HG02970 (cell line): Measurements from ENCODE around the gene SRSF9.
"Not testable (repeated sequence)": the region's sequence is repeated elsewhere in the genome, so short reads cannot be mapped to it uniquely, and the experiment has no call there.

ENCODE experiments used
- ATAC-seq: cut with Tn5 transposase; IDR thresholded peaks from one replicate; pipeline ENCODE4 v1.9.1; 2021; ENCODE audit warnings: mild to moderate bottlenecking, moderate library complexity, moderate number of reproducible peaks; ENCODE audit not compliant: unreplicated experiment, low FRiP score

The SRSF9 gene

GRCh38 chr12:120455302-120455701, 14.2 kb downstream of the SRSF9 start:
- ATAC-seq: no peak

GRCh38 chr12:120453977-120454376, 15.6 kb downstream of the SRSF9 start:
- no peak for ATAC-seq

GRCh38 chr12:120453060-120453750, 16.3 kb downstream of the SRSF9 start:
- no peak for ATAC-seq

- not testable (repeated sequence) for ATAC-seq
Observed at GRCh38 chr12:120452524-120452923, 17.0 kb downstream of the SRSF9 start.

- ATAC-seq: no peak
Observed at GRCh38 chr12:120447992-120448391, 21.6 kb downstream of the SRSF9 start.

- ATAC-seq: not testable (repeated sequence)
Observed at GRCh38 chr12:120446844-120447178, 22.7 kb downstream of the SRSF9 start.

- peak; percentile 92 for ATAC-seq
Observed at GRCh38 chr12:120445911-120446843, 23.4 kb downstream of the SRSF9 start, which contains the start of the genes GATC and TRIAP1. Gene GATC, plus strand, starts transcription at chr12:120446444. Its CDS starts 37 bp downstream, at chr12:120446481. Gene TRIAP1, minus strand, starts transcription at chr12:120446384. Its CDS starts 12 bp downstream, at chr12:120446372.

GRCh38 chr12:120444676-120445075, 24.9 kb downstream of the SRSF9 start:
- no peak for ATAC-seq

- no peak for ATAC-seq
Observed at GRCh38 chr12:120439646-120440247, 29.8 kb downstream of the SRSF9 start.

GRCh38 chr12:120438495-120439198, 30.9 kb downstream of the SRSF9 start:
- peak; percentile 5 for ATAC-seq

- ATAC-seq: peak; percentile 92
Observed at GRCh38 chr12:120437735-120438494, 31.6 kb downstream of the SRSF9 start, which contains the start of gene COX6A1. Gene COX6A1, plus strand, starts transcription at chr12:120438113. Its CDS starts 14 bp downstream, at chr12:120438127.

- no peak for ATAC-seq
Observed at GRCh38 chr12:120432772-120433525, 36.6 kb downstream of the SRSF9 start.

- ATAC-seq: no peak
Observed at GRCh38 chr12:120429368-120429767, 40.2 kb downstream of the SRSF9 start.

GRCh38 chr12:120428597-120429229, 40.8 kb downstream of the SRSF9 start:
- ATAC-seq: no peak

- no peak for ATAC-seq
Observed at GRCh38 chr12:120425797-120426196, 43.8 kb downstream of the SRSF9 start.

- ATAC-seq: no peak
Observed at GRCh38 chr12:120422892-120423456, 46.6 kb downstream of the SRSF9 start.

- ATAC-seq: no peak
Observed at GRCh38 chr12:120421701-120422100, 47.8 kb downstream of the SRSF9 start.
